Kidney (tissue), 14 donors: ENCODE results near the gene TRAPPC6A. TPM values are rescaled to one million over a fixed set of nuclear protein-coding genes. Genes with fewer than 3 reads are reported as not detected.

Source experiments
- DNase-seq, 5 donors: peaks; one replicate each; pipeline ENCODE4 v3.0.0-alpha.2; 2013 to 2020
- FAIRE-seq: peaks from 2 replicates; lab custom pipeline; 2012; peaks lifted over from hg19 to GRCh38; lab: Jason Lieb, UNC
- H3K27ac ChIP-seq, 2 donors: one replicate each; pipeline ENCODE4 v1.7.0; 2013; ENCODE audit warnings: low read depth in 2 of 2, low read length in 2 of 2, inconsistent platforms in 1 of 2
- H3K27me3 ChIP-seq: one replicate; pipeline ENCODE4 v1.7.1; 2013; ENCODE audit warnings: low read length, inconsistent platforms; ENCODE audit not compliant: control insufficient read depth, insufficient read depth
- H3K36me3 ChIP-seq, 3 donors: one replicate each; pipeline versions ENCODE4 v1.7.0 to v1.7.1; 2013; ENCODE audit warnings: low read length in 3 of 3, control low read depth in 1 of 3, inconsistent platforms in 1 of 3; ENCODE audit not compliant: insufficient read depth in 3 of 3, control insufficient read depth in 2 of 3
- H3K4me1 ChIP-seq, 3 donors: one replicate each; pipeline versions ENCODE4 v1.7.0 to v1.7.1; 2013; ENCODE audit warnings: low read length in 3 of 3, inconsistent platforms in 1 of 3, low read depth in 1 of 3; ENCODE audit not compliant: control insufficient read depth in 2 of 3, insufficient read depth in 2 of 3
- H3K4me3 ChIP-seq, 3 donors: one replicate each; pipeline versions ENCODE4 v1.7.0 to v1.8.1; 2013; ENCODE audit warnings: low read length in 3 of 3, control low read depth in 1 of 3, inconsistent platforms in 1 of 3
- H3K9ac ChIP-seq, 3 donors: one replicate each; pipeline versions ENCODE4 v1.7.0 to v1.7.1; 2013; ENCODE audit warnings: low read length in 3 of 3, control low read depth in 1 of 3, inconsistent platforms in 1 of 3
- H3K9me3 ChIP-seq, 3 donors: one replicate each; pipeline versions ENCODE4 v1.7.0 to v1.7.1; 2013; ENCODE audit warnings: low read length in 3 of 3, control low read depth in 1 of 3, inconsistent platforms in 1 of 3; ENCODE audit not compliant: control insufficient read depth in 2 of 3, insufficient read depth in 1 of 3
- CTCF ChIP-seq: IDR thresholded peaks from 3 replicates; pipeline ENCODE4 v1.5.1; 2012; ENCODE audit warnings: mild to moderate bottlenecking, moderate library complexity, borderline replicate concordance; ENCODE audit not compliant: insufficient read depth; ENCODE audit errors: extremely low read depth
- intact Hi-C: fragments of 100-400 bp; cut with DNase I; formaldehyde crosslinking; loops from one replicate; pipeline ENCODE4 v1.11.1; 2022
- polyA plus RNA-seq: library from polyadenylated mRNA; stranded (reverse); fragments of 350-450 nt; fragmentation: Illumina TruSeq; extraction: RNeasy Lipid Tissue Mini Kit (QIAGEN cat#74804); gene quantifications from one replicate; pipeline ENCODE4 v1.2.3, GENCODE V29; 2014; ENCODE audit warnings: low read depth, low replicate concordance; ENCODE audit not compliant: insufficient read depth
- total RNA-seq: library from RNA; stranded (reverse); fragmentation: NEBNext Ultra II Directional; extraction: Animal tissue kit (Norgen Biotek cat#: 25700); gene quantifications from one replicate; pipeline ENCODE4 v1.2.1, GENCODE V29; 2021
- donor health status: control.
- donor health status: control.
- donor health status: control.
- donor health status: control.
- donor health status: control.
- donor health status: DM: yes; HTN: yes; CAD: no.
- donor health status: Normal renal cell carcinoma (clear cell type).

TRAPPC6A gene
- total and polyA plus RNA-seq, 2 donors from 2014 or later = 37.2 to 123 TPM

- intact Hi-C loops = no loop called here
- H3K4me3 ChIP-seq = no peak overlapping the region
- H3K9me3 ChIP-seq = no peaks in the 10 kb centered on the region
- no peak for DNase-seq
- no peak overlapping the region for H3K9ac ChIP-seq
- FAIRE-seq = no peak
- no peak for TF ChIP-seq CTCF
- H3K36me3 ChIP-seq = peaks cover 0 to 3% (median 0%) of the 10 kb centered on the region in 3 donors
- H3K27ac ChIP-seq = no peak overlapping the region
- no peaks in the 10 kb centered on the region for H3K4me1 ChIP-seq
- no peaks in the 10 kb centered on the region for H3K27me3 ChIP-seq
These were observed 45.8 kb upstream of the TRAPPC6A start for GRCh38 chr19:45223879-45224278.

DNA sequence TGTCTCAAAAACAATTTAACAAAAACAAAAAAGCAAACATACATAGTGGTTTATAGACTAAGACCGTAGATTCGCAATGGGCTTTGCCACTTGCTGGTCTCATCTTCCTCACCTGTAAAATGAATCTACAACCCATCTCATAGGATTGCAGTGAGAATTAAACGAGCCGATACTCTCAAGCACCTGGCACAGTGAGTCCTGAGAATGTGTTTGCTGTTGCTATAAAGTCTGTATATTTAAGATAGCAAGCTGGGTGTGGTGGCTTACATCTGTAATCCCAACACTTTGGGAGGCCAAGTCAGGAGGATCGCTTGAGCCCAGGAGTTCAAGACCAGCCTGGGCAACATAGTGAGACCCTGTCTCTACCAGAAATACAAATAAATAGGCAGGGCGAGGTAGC lies 44.7 kb upstream of the TRAPPC6A start:
- TF ChIP-seq CTCF = no peak
- FAIRE-seq (no peak), DNase-seq (no peak)
- Histone ChIP-seq H3K27me3 (no peaks in the 10 kb centered on the region), H3K4me3 (no peak overlapping the region), H3K9ac (no peak overlapping the region), H3K27ac (no peak overlapping the region), H3K4me1 (no peaks in the 10 kb centered on the region), H3K9me3 (no peaks in the 10 kb centered on the region), H3K36me3 (peaks cover 0 to 3% (median 0%) of the 10 kb centered on the region in 3 donors)
- intact Hi-C loops = no loop called here

DNA sequence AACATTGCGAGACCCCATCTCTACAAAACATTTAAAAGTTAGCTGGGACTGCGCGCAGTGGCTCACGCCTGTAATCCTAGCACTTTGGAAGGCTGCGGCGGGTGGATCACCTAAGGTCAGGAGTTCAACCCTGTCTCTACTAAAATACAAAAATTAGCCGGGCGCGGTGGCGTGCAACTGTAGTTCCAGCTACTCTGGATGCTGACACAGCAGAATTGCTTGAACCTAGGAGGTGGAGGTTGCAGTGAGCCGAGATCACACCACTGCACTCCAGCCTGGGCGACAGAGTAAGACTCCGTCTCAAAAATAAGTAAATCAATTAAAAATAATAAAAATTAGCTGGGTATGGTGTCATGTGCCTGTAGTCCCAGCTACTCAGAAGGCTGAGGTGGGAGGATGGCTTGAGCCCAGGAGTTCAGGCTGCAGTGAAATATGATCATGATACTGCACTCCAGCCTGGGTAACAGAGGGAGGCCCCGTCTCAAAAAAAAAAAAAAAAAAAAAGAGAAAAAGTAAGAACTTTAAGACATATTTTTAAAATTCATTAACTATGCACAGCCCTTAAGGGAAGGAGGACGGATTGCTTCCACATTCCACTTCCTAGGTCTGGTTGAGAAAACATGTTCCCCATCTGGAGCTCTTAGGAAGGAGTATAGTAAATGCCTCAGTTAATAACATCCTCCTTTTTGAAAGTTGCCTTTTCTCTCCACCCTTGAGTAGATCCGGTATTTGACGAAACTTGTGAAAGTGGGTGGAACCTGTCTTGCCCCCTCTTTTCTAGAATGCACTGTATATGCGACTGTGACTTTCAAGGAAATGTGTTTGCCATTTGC lies 41.1 kb upstream of the TRAPPC6A start:
- H3K27ac ChIP-seq = no peak overlapping the region
- H3K9ac ChIP-seq = no peak overlapping the region
- intact Hi-C loops = no loop called here
- peaks cover 3% of the 10 kb centered on the region for H3K27me3 ChIP-seq
- H3K36me3 ChIP-seq = no peaks in the 10 kb centered on the region
- H3K9me3 ChIP-seq = no peaks in the 10 kb centered on the region
- FAIRE-seq (no peak), DNase-seq (peak in 3 of 5 donors; percentile 46 to 67 (median 59))
- H3K4me1 ChIP-seq = peaks cover 0 to 15% (median 3%) of the 10 kb centered on the region in 3 donors
- TF ChIP-seq CTCF = no peak
- no peak overlapping the region for H3K4me3 ChIP-seq
